ENCODE results near the gene POLR2E. TPM values are rescaled to one million over a fixed set of nuclear protein-coding genes. Genes with fewer than 3 reads are reported as not detected.

POLR2E gene
- polyA plus RNA-seq, 1 donor (not counting 4 experiments of a cell fraction or from before 2014, with no cell fraction given): 178 TPM

GRCh38 chr19:1117654-1118053 is 22.5 kb upstream of the POLR2E start:
- Histone ChIP-seq H3K4me3 (ENCODE audit: control insufficient read depth in 2 of 3, extremely low read depth in 1 of 3, insufficient read depth in 2 of 3, low read depth in 1 of 3, low read length in 3 of 3) (no peak overlapping the region), H3K79me2 (ENCODE audit: control insufficient read depth, insufficient read depth, low read length) (no peaks in the 10 kb centered on the region), H3K27ac (ENCODE audit: control insufficient read depth, insufficient read depth, low read length) (no peak overlapping the region), H3K4me1 (ENCODE audit: control insufficient read depth, extremely low read depth, insufficient read depth, low read length) (peaks cover 2% of the 10 kb centered on the region), H3K4me2 (ENCODE audit: control insufficient read depth, extremely low read depth, insufficient read depth, low read depth, low read length) (no peak overlapping the region), H2AFZ (ENCODE audit: control insufficient read depth, low read length) (no peak overlapping the region), H3K9me3 (ENCODE audit: control insufficient read depth, low read depth, low read length) (no peaks in the 10 kb centered on the region), H3K36me3 (ENCODE audit: control insufficient read depth in 2 of 2, extremely low read depth in 1 of 2, insufficient read depth in 2 of 2, low read length in 2 of 2) (peaks cover 40 to 51% of the 10 kb centered on the region in 2 experiments), H3K27me3 (ENCODE audit: control insufficient read depth, extremely low read depth, insufficient read depth, low read length) (no peaks in the 10 kb centered on the region), H3K9ac (ENCODE audit: control insufficient read depth, extremely low read depth, insufficient read depth, low read length) (no peak overlapping the region), H4K20me1 (ENCODE audit: control insufficient read depth, extremely low read depth, insufficient read depth, low read length) (peaks cover 3% of the 10 kb centered on the region), H3K9me1 (ENCODE audit: control insufficient read depth, extremely low read depth, insufficient read depth, low read length) (no peaks in the 10 kb centered on the region)
- dilution Hi-C loops (cut with MboI; ENCODE audit: extremely low pct_ligation_motif_present, low sequenced_read_pairs): no loop called here
- FAIRE-seq (no peak), DNase-seq (ENCODE audit: low read depth, low spot score) (no peak)
- TF ChIP-seq EZH2 (IDR thresholded peaks at IDR 0.05; ENCODE audit: low read length) (no peak), CTCF (optimal IDR thresholded peaks at IDR 0.05 in 1 of 3, IDR thresholded peaks at IDR 0.05 in 1 of 3, conservative IDR thresholded peaks at IDR 0.05 in 1 of 3; ENCODE audit: extremely low read depth in 1 of 3, insufficient read depth in 2 of 3, low read length in 3 of 3) (no peak)

- Histone ChIP-seq H3K4me1 (ENCODE audit: control insufficient read depth, extremely low read depth, insufficient read depth, low read length) (peaks cover 5% of the 10 kb centered on the region), H3K27ac (ENCODE audit: control insufficient read depth, insufficient read depth, low read length) (no peak overlapping the region), H3K4me3 (ENCODE audit: control insufficient read depth in 2 of 3, extremely low read depth in 1 of 3, insufficient read depth in 2 of 3, low read depth in 1 of 3, low read length in 3 of 3) (no peak overlapping the region), H2AFZ (ENCODE audit: control insufficient read depth, low read length) (no peak overlapping the region), H3K9me3 (ENCODE audit: control insufficient read depth, low read depth, low read length) (no peaks in the 10 kb centered on the region), H3K4me2 (ENCODE audit: control insufficient read depth, extremely low read depth, insufficient read depth, low read depth, low read length) (no peak overlapping the region), H3K79me2 (ENCODE audit: control insufficient read depth, insufficient read depth, low read length) (no peaks in the 10 kb centered on the region), H3K27me3 (ENCODE audit: control insufficient read depth, extremely low read depth, insufficient read depth, low read length) (no peaks in the 10 kb centered on the region), H4K20me1 (ENCODE audit: control insufficient read depth, extremely low read depth, insufficient read depth, low read length) (peaks cover 3% of the 10 kb centered on the region), H3K9me1 (ENCODE audit: control insufficient read depth, extremely low read depth, insufficient read depth, low read length) (no peaks in the 10 kb centered on the region), H3K36me3 (ENCODE audit: control insufficient read depth in 2 of 2, extremely low read depth in 1 of 2, insufficient read depth in 2 of 2, low read length in 2 of 2) (peaks cover 38 to 48% of the 10 kb centered on the region in 2 experiments), H3K9ac (ENCODE audit: control insufficient read depth, extremely low read depth, insufficient read depth, low read length) (no peak overlapping the region)
- DNase-seq (ENCODE audit: low read depth, low spot score) (no peak), FAIRE-seq (no peak)
- TF ChIP-seq CTCF (optimal IDR thresholded peaks at IDR 0.05 in 1 of 3, IDR thresholded peaks at IDR 0.05 in 1 of 3, conservative IDR thresholded peaks at IDR 0.05 in 1 of 3; ENCODE audit: extremely low read depth in 1 of 3, insufficient read depth in 2 of 3, low read length in 3 of 3) (no peak), EZH2 (IDR thresholded peaks at IDR 0.05; ENCODE audit: low read length) (no peak)
- dilution Hi-C loops (cut with MboI; ENCODE audit: extremely low pct_ligation_motif_present, low sequenced_read_pairs): no loop called here
Measured at GRCh38 chr19:1116726-1117581, 21.8 kb upstream of the POLR2E start.
